Psoas muscle (tissue), 8 donors: ENCODE data around the gene UPK1B. TPM values are rescaled to one million over a fixed set of nuclear protein-coding genes. Genes with fewer than 3 reads are reported as not detected.

ENCODE experiments used
- ATAC-seq, 4 donors: fragments of 200-7000 bp; cut with Tn5 transposase; one replicate each; pipeline ENCODE4 v1.9.1; 2020; ENCODE audit warnings: moderate library complexity in 3 of 4, mild to moderate bottlenecking in 2 of 4
- DNase-seq, 2 donors: peaks; one replicate each; pipeline ENCODE4 v3.0.0-alpha.2; 2020
- H3K27ac ChIP-seq: fragments of 200-600 bp; one replicate; pipeline ENCODE4 v1.8.0; 2022
- H3K27me3 ChIP-seq, 3 donors: fragments of 200-600 bp in 1 of 3; one replicate each; pipeline versions ENCODE4 v1.6.1 to v1.8.0; 2013 to 2022; ENCODE audit warnings: low read length in 2 of 3, mild to moderate bottlenecking in 2 of 3, moderate library complexity in 1 of 3; ENCODE audit not compliant: insufficient read depth in 3 of 3
- H3K36me3 ChIP-seq, 2 donors: fragments of 200-600 bp in 1 of 2; one replicate each; pipeline versions ENCODE4 v1.6.1 to v1.8.0; 2013 to 2022; ENCODE audit warnings: low read depth in 1 of 2, mild to moderate bottlenecking in 1 of 2, moderate library complexity in 1 of 2; ENCODE audit not compliant: insufficient read depth in 1 of 2
- H3K4me1 ChIP-seq: fragments of 200-600 bp; one replicate; pipeline ENCODE4 v1.8.0; 2022
- H3K4me3 ChIP-seq: fragments of 200-600 bp; one replicate; pipeline ENCODE4 v1.8.0; 2022; ENCODE audit warnings: mild to moderate bottlenecking
- H3K9me3 ChIP-seq: fragments of 200-600 bp; one replicate; pipeline ENCODE4 v1.8.0; 2022
- WGBS, 3 donors: extraction: QIAGEN DNeasy Blood & Tissue Kit; methylation state at CpG; one replicate each; pipeline versions ENCODE4 v1.1.6 to v1.1.7; 2013; 5-methylcytosine and 5-hydroxymethylcytosine counted together
- intact Hi-C, 2 donors: fragments of 100-400 bp; cut with DNase I; formaldehyde crosslinking; loops; one replicate each; pipeline versions ENCODE4 v1.11.0 to v1.14.2; 2022
- polyA plus RNA-seq, 3 donors: library from polyadenylated mRNA; stranded (reverse); fragments of 200-250 nt; gene quantifications; one replicate each; pipeline ENCODE4 v1.2.3, GENCODE V29; 2013
- total RNA-seq, 4 donors: library from RNA; stranded (reverse); fragmentation: NEBNext Ultra II Directional in 2 of 4; extraction: Animal tissue kit (Norgen Biotek cat#: 25700) in 2 of 4; gene quantifications; one replicate each; pipeline versions ENCODE4 v1.2.1 to v1.2.4, GENCODE V29; 2021 to 2023
- TF ChIP-seq, protein P1 (sequence below): fragments of 200-600 bp; IDR thresholded peaks from one replicate; pipeline ENCODE4 v1.8.0; 2022; ENCODE audit warnings: antibody characterized with exemption
- donor health status: healthy with polysubstance abuse.
- donor health status: DM: no; HTN: no; CAD: no; lungs with moderate emphysema.
- donor health status: Bipolar disorder and iron deficiency.
- donor health status: healthy.
- donor health status: DM: yes; HTN: yes; CAD: no.
- donor health status: DM: no; HTN: no; CAD: no.
- donor health status: DM: no; HTN: no; CAD: no.
- donor health status: DM: yes; HTN: yes; CAD: no.

UPK1B gene
- total and polyA plus RNA-seq, 7 donors, result 0.03 to 0.06 (median 0.05) TPM; not detected in 4

DNA sequence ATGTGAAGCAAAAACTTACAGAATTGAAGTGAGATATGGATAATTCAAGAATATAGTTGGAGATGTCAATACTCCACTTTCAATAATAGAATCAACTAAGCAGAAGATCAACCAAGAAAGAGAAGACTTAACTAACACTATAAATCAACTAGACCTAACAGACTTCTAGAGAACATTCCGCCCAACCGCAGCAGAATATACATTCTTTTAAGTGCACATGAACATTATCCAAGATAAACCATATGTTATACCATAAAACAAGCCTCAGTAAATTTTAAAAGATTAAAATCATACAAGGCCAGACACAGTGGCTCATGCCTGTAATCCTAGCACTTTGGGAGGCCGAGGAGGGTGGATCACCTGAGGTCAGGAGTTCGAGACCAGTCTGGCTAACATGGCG is 32.9 kb upstream of the UPK1B start:
- Histone ChIP-seq H3K4me3 (no peak overlapping the region), H3K36me3 (no peaks in the 10 kb centered on the region), H3K27ac (no peak overlapping the region), H3K27me3 (no peaks in the 10 kb centered on the region), H3K4me1 (no peaks in the 10 kb centered on the region), H3K9me3 (no peaks in the 10 kb centered on the region)
- intact Hi-C loops, result no loop called here
- WGBS, 3 donors, result 62 to 77% (median 74%) methylated on average over 5 of the region's 5 CpGs
- no peak for DNase-seq
- no peak for ATAC-seq
- TF ChIP-seq, protein P1, sequence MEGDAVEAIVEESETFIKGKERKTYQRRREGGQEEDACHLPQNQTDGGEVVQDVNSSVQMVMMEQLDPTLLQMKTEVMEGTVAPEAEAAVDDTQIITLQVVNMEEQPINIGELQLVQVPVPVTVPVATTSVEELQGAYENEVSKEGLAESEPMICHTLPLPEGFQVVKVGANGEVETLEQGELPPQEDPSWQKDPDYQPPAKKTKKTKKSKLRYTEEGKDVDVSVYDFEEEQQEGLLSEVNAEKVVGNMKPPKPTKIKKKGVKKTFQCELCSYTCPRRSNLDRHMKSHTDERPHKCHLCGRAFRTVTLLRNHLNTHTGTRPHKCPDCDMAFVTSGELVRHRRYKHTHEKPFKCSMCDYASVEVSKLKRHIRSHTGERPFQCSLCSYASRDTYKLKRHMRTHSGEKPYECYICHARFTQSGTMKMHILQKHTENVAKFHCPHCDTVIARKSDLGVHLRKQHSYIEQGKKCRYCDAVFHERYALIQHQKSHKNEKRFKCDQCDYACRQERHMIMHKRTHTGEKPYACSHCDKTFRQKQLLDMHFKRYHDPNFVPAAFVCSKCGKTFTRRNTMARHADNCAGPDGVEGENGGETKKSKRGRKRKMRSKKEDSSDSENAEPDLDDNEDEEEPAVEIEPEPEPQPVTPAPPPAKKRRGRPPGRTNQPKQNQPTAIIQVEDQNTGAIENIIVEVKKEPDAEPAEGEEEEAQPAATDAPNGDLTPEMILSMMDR, result no peak

DNA sequence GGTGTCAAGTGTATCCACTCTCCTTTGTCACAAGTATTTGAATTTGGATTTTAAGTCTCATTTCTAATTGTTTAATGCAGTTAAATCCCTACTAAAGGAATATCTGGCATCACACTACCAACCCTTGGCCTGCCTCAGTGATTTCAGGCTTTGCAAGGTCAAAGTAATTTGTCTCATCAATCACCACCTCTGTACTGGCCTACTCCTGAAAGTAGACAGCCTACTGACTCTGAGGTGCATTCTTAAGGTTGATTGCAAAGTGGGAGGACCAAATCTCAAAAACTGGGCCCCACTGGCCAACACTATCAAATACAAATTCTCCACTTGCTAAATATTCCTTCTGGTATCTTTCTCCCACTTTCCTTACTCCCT is 28.3 kb upstream of the UPK1B start:
- no peaks in the 10 kb centered on the region for H3K4me1 ChIP-seq
- intact Hi-C loops, result no loop called here

DNA sequence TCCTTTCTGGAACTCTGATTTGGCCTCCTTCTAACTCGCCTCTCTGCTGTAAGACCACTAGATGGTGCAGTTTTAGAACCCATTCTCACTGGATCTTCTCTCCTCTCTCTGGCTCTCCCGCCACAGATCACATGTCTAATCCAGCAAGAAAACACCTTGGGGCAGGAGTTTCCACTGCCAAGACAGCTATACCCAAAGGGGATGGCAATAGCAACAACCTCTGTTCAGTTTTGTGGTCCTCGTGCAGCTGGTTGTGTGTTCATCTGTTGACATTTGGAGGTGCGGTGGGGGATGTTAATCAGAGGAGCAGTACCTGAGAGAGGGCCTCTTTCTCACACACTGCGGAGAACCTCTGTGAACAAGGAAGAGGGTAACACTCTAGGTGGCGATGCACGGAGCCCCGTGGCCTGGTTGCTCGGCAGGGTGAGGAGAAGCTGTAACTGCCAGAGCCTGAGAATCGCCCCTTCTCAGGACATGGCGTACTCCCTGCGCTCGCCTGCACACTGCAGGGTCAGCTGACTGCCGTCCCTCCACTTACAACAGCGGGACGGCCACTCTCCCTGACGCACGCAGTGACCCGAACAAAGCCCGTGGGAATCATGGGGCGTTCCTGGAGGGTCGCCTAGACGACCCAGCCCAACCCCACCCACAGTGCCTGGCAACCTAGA is 27.8 kb upstream of the UPK1B start, which contains the start of gene TEX55:
TSS of gene TEX55 (plus strand) at position 666 of the 668 bp plus-strand sequence. CDS start 25 bp downstream, outside the sequence.
- Histone ChIP-seq H3K4me3 (no peak within 1 kb of the TSS), H3K27ac (no peak within 1 kb of the TSS), H3K36me3 (no peaks in the 10 kb centered on the region), H3K9me3 (no peaks in the 10 kb centered on the region), H3K4me1 (no peaks in the 10 kb centered on the region), H3K27me3 (no peaks in the 10 kb centered on the region)
- TF ChIP-seq, protein P1, result peak; percentile 21
- DNase-seq (no peak), ATAC-seq (no peak)
- 76 to 81% (median 76%) methylated on average over 23 of the region's 23 CpGs for WGBS, 3 donors
- intact Hi-C loops, result no loop called here

More for the DNA sequence above, 28.3 kb upstream of the UPK1B start:
- TF ChIP-seq, protein P1, result no peak
- Histone ChIP-seq H3K27ac (no peak overlapping the region), H3K27me3 (no peaks in the 10 kb centered on the region), H3K4me3 (no peak overlapping the region), H3K9me3 (no peaks in the 10 kb centered on the region), H3K36me3 (no peaks in the 10 kb centered on the region)
- no peak for DNase-seq
- ATAC-seq, result no peak

DNA sequence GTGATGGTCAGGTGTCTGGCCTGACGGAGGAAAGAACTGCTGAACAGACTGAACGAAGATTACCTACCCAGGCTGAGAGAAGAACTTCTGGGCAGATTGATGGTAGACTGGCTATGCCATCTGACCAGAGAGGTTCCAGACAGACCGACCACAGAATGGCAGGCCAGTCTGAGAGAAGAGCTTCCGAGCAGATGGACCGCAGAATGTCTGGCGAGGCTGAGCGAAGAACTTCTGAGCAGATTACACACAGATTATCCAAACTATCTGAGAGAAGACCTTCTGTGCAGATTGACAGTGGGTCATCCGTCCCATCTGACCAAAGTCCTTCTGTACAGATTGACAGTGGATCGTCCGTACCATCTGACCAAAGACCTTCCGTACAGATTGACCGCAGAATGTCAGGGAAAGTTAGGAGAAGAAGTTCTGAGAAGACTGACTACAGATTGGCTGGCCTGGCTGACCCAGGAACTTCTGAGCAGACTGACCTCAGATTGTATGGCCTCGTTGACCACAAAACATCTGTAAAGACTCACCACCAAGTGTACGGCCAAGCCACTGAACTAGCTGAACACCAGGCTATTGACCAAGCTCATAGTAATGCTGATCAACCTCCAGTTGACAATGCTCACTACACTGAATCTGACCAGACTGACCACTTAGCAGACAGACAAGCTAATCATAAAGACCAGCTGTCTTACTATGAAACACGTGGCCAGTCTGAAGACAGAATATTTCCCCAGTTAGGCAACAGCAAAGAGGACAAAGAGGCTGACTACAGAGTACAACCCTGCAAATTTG is 26.6 kb upstream of the UPK1B start:
- no peaks in the 10 kb centered on the region for H3K27me3 ChIP-seq
- TF ChIP-seq, protein P1, result no peak
- H3K36me3 ChIP-seq, result no peaks in the 10 kb centered on the region
- DNase-seq (no peak), ATAC-seq (no peak)
- intact Hi-C loops, result no loop called here
- no peaks in the 10 kb centered on the region for H3K4me1 ChIP-seq
- H3K27ac ChIP-seq, result no peak overlapping the region
- WGBS, 3 donors, result 84 to 90% (median 86%) methylated on average over 15 of the region's 15 CpGs
- H3K9me3 ChIP-seq, result no peaks in the 10 kb centered on the region
- no peak overlapping the region for H3K4me3 ChIP-seq
